ENCODE results near the gene UNC93A.
A peak's percentile ranks its signal among the peaks of the same experiment; 100 is the strongest.

UNC93A gene

DNA sequence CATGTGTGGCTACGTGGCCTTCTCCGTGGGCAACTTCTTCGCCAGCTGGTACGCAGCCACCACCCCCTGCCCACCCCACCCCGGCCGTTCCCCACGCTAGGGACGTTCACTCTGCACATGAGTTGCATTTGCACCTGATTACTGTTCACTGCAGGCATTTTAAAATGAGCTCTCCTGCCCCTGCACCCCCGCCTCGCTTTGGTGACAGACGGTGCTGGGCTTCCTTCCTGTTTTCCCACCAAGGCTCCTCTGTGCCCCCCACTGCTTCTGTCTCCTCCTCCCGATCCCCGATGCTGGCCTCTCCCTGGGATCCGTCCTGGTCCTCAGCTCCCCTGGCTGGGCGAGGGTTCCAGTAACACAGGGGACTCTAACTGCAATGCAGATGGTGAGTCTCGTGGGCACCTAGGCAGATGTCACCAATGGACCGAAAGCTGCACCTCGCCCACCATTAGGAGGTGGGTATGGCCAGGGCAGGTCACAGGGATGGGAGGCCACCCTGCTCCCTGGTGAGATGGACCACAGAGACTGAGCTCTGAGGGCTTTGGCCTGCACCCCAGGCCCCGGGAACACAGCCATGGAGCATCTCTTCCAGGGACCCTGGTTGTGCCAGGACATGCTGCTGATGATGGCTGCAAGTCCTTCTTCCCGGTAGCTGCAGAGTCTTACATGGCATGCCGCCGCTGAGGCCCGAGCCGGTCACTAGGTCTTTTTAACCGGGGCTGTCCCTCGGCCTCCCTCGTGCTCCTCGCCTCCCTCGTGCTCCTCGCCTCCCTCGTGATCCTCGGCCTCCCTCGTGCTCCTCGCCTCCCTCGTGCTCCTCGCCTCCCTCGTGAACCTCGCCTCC lies 3.8 kb downstream of the UNC93A start:
- DNase-seq (ENCODE audit: insufficient read length, low spot score): no peak
- no peak for FAIRE-seq
- TF ChIP-seq POLR2A (IDR thresholded peaks at IDR 0.05; ENCODE audit: low read depth, low read length) (no peak), POU2F2 (IDR thresholded peaks at IDR 0.05; ENCODE audit: low read depth, low read length) (no peak)

- DNase-seq (ENCODE audit: insufficient read length, low spot score) (no peak), FAIRE-seq (no peak)
- TF ChIP-seq TAF1 (IDR thresholded peaks at IDR 0.05; ENCODE audit: low read depth, low read length) (no peak), POU2F2 (IDR thresholded peaks at IDR 0.05; ENCODE audit: low read depth, low read length) (no peak), PAX5 (IDR thresholded peaks at IDR 0.05; ENCODE audit: insufficient read depth, low read length, severe bottlenecking) (no peak), POLR2AphosphoS5 (IDR thresholded peaks at IDR 0.05; ENCODE audit: low read depth, low read length) (no peak), POLR2A (IDR thresholded peaks at IDR 0.05; ENCODE audit: low read depth, low read length) (no peak), SPI1 (IDR thresholded peaks at IDR 0.05; ENCODE audit: low read depth, low read length) (no peak)
These were observed 4.6 kb downstream of the UNC93A start for GRCh38 chr6:167295495-167296292.

- DNase-seq (ENCODE audit: insufficient read length, low spot score): no peak
- no peak for FAIRE-seq
- TF ChIP-seq POLR2AphosphoS5 (IDR thresholded peaks at IDR 0.05; ENCODE audit: low read depth, low read length) (no peak), POLR2A (IDR thresholded peaks at IDR 0.05; ENCODE audit: low read depth, low read length) (no peak), SPI1 (IDR thresholded peaks at IDR 0.05; ENCODE audit: low read depth, low read length) (no peak), PAX5 (IDR thresholded peaks at IDR 0.05; ENCODE audit: insufficient read depth, low read length, severe bottlenecking) (no peak), POU2F2 (IDR thresholded peaks at IDR 0.05; ENCODE audit: low read depth, low read length) (no peak), TAF1 (IDR thresholded peaks at IDR 0.05; ENCODE audit: low read depth, low read length) (no peak)
These were observed 5.2 kb downstream of the UNC93A start for GRCh38 chr6:167296293-167296690.

GRCh38 chr6:167296902-167297301 lies 5.8 kb downstream of the UNC93A start:
- TF ChIP-seq SPI1 (IDR thresholded peaks at IDR 0.05; ENCODE audit: low read depth, low read length) (no peak), PAX5 (IDR thresholded peaks at IDR 0.05; ENCODE audit: insufficient read depth, low read length, severe bottlenecking) (no peak), POLR2A (IDR thresholded peaks at IDR 0.05; ENCODE audit: low read depth, low read length) (no peak)
- FAIRE-seq: no peak
- DNase-seq (ENCODE audit: insufficient read length, low spot score): no peak

DNA sequence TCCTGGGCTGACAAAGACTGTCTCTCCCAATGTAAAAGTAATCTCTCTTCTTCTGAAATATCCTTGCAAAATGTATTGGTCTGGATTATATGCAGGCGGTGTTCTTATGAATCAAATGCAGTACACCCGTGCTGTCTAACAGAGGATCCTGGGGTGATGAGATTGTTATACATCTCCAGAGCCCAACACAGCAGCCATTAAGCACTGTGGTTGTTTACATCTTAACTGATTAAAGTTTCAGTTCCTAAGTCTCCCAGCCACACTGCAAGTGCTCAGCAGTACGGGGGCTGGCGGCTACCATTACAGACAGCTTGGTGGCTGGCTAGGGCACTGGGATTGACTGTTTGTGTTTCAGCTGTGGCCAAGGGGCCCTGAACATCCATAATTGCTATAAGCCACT lies 7.0 kb downstream of the UNC93A start:
- TF ChIP-seq TAF1 (IDR thresholded peaks at IDR 0.05; ENCODE audit: low read depth, low read length) (no peak), PAX5 (IDR thresholded peaks at IDR 0.05; ENCODE audit: insufficient read depth, low read length, severe bottlenecking) (no peak), SPI1 (IDR thresholded peaks at IDR 0.05; ENCODE audit: low read depth, low read length) (peak; percentile 69)
- DNase-seq (ENCODE audit: insufficient read length, low spot score) (no peak), FAIRE-seq (no peak)

- TF ChIP-seq POLR2A (IDR thresholded peaks at IDR 0.05; ENCODE audit: low read depth, low read length) (no peak), SPI1 (IDR thresholded peaks at IDR 0.05; ENCODE audit: low read depth, low read length) (no peak), PAX5 (IDR thresholded peaks at IDR 0.05; ENCODE audit: insufficient read depth, low read length, severe bottlenecking) (no peak), POLR2AphosphoS5 (IDR thresholded peaks at IDR 0.05; ENCODE audit: low read depth, low read length) (no peak), TAF1 (IDR thresholded peaks at IDR 0.05; ENCODE audit: low read depth, low read length) (no peak), POU2F2 (IDR thresholded peaks at IDR 0.05; ENCODE audit: low read depth, low read length) (no peak)
- no peak for FAIRE-seq
- DNase-seq (ENCODE audit: insufficient read length, low spot score): no peak
These were observed 8.7 kb downstream of the UNC93A start for GRCh38 chr6:167299641-167300308.

GRCh38 chr6:167300902-167301777 lies 10.0 kb downstream of the UNC93A start:
- no peak for DNase-seq (ENCODE audit: insufficient read length, low spot score)
- FAIRE-seq: no peak

DNA sequence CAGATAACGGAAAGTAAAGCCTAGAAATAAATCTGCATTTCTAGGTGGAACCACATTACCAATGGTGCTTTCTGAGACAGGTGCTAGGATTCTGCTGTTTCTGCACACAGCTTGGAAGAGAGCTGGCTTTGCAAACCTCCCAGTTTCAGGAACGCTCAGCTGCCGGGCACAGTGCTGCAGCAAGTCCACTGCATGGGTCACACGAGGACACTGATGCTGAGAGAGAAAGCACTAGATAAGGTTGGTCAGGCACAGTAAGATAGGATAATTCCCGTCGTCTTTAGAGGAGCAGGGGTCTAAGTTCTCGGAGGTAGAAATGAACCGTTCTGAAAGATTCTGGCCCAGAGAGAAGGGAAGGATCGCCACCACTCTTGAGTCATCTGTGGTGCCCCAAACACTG lies 11.0 kb downstream of the UNC93A start:
- TF ChIP-seq TAF1 (IDR thresholded peaks at IDR 0.05; ENCODE audit: low read depth, low read length) (no peak), PAX5 (IDR thresholded peaks at IDR 0.05; ENCODE audit: insufficient read depth, low read length, severe bottlenecking) (no peak), POLR2AphosphoS5 (IDR thresholded peaks at IDR 0.05; ENCODE audit: low read depth, low read length) (no peak), SPI1 (IDR thresholded peaks at IDR 0.05; ENCODE audit: low read depth, low read length) (no peak), POU2F2 (IDR thresholded peaks at IDR 0.05; ENCODE audit: low read depth, low read length) (no peak), POLR2A (IDR thresholded peaks at IDR 0.05; ENCODE audit: low read depth, low read length) (no peak)
- no peak for DNase-seq (ENCODE audit: insufficient read length, low spot score)
- no peak for FAIRE-seq

More at GRCh38 chr6:167300902-167301777, 10.0 kb downstream of the UNC93A start:
- TF ChIP-seq TAF1 (IDR thresholded peaks at IDR 0.05; ENCODE audit: low read depth, low read length): no peak
- no peak for TF ChIP-seq POLR2A (IDR thresholded peaks at IDR 0.05; ENCODE audit: low read depth, low read length)
- TF ChIP-seq POU2F2 (IDR thresholded peaks at IDR 0.05; ENCODE audit: low read depth, low read length): no peak
- no peak for TF ChIP-seq PAX5 (IDR thresholded peaks at IDR 0.05; ENCODE audit: insufficient read depth, low read length, severe bottlenecking)
- TF ChIP-seq POLR2AphosphoS5 (IDR thresholded peaks at IDR 0.05; ENCODE audit: low read depth, low read length): no peak
- TF ChIP-seq SPI1 (IDR thresholded peaks at IDR 0.05; ENCODE audit: low read depth, low read length): no peak

DNA sequence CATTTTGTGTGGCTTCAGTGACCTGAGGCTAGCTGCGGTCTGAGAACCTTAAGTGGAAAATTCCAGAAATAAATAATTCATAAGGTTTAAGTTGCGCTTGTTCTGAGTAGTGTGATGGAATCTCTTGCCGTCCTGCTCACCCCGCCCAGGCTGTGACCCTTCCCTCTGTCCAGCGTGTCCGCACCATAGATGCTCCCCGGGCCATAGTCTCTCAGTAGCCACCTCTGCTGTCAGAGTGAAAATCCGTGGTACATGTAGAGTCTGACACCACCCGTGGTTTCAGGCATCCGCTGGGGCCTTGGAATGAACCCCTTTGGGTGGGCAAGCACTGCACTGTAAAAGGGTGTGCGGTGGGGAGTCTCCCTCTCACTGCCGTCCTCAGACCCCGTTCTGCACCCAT lies 11.7 kb downstream of the UNC93A start:
- no peak for FAIRE-seq
- no peak for DNase-seq (ENCODE audit: insufficient read length, low spot score)
- TF ChIP-seq POLR2A (IDR thresholded peaks at IDR 0.05; ENCODE audit: low read depth, low read length) (no peak), TAF1 (IDR thresholded peaks at IDR 0.05; ENCODE audit: low read depth, low read length) (no peak), PAX5 (IDR thresholded peaks at IDR 0.05; ENCODE audit: insufficient read depth, low read length, severe bottlenecking) (no peak), POLR2AphosphoS5 (IDR thresholded peaks at IDR 0.05; ENCODE audit: low read depth, low read length) (no peak), POU2F2 (IDR thresholded peaks at IDR 0.05; ENCODE audit: low read depth, low read length) (no peak), SPI1 (IDR thresholded peaks at IDR 0.05; ENCODE audit: low read depth, low read length) (no peak)

Data from GM12891 (cell line).